Esophagus squamous epithelium (tissue), 5 donors: Measurements from ENCODE around the gene DOK6. TPM values are rescaled to one million over a fixed set of nuclear protein-coding genes. Genes with fewer than 3 reads are reported as not detected.

Experiments
- DNase-seq: peaks from one replicate; lab custom pipeline; 2025; lab: John Stamatoyannopoulos, UW
- H3K27ac ChIP-seq, 4 donors: fragments of 200-600 bp; sonication (generic); one replicate each; pipeline ENCODE4 v1.5.1; 2016 to 2019; ENCODE audit warnings: mild to moderate bottlenecking in 1 of 4
- H3K27me3 ChIP-seq, 4 donors: fragments of 200-600 bp; sonication (generic); 1 replicate in 3 of 4; 2 replicates in 1 of 4; pipeline versions ENCODE4 v1.5.1 to v1.6.0; 2017 to 2021; ENCODE audit warnings: antibody characterized with exemption in 1 of 4
- H3K36me3 ChIP-seq, 3 donors: fragments of 200-600 bp; sonication (generic); one replicate each; pipeline ENCODE4 v1.5.1; 2016 to 2019
- H3K4me1 ChIP-seq, 3 donors: fragments of 200-600 bp; sonication (generic); one replicate each; pipeline ENCODE4 v1.5.1; 2017 to 2019
- H3K4me3 ChIP-seq, 4 donors: fragments of 200-600 bp; sonication (generic); 1 replicate in 3 of 4; 2 replicates in 1 of 4; pipeline ENCODE4 v1.5.1; 2016 to 2019; ENCODE audit warnings: mild to moderate bottlenecking in 2 of 4, moderate library complexity in 1 of 4
- H3K9me3 ChIP-seq, 3 donors: fragments of 200-600 bp; sonication (generic); one replicate each; pipeline ENCODE4 v1.5.1; 2016 to 2019
- CTCF ChIP-seq, 6 experiments: fragments of 450-650 bp in 4 of 6; fragments of 200-600 bp in 2 of 6; sonication (generic) in 2 of 6; IDR thresholded peaks; one replicate each; pipeline ENCODE4 v1.5.1; 2016 to 2019; ENCODE audit warnings: antibody characterized with exemption in 6 of 6, mild to moderate bottlenecking in 4 of 6, moderate library complexity in 4 of 6
- POLR2A ChIP-seq, 4 donors: fragments of 450-650 bp; IDR thresholded peaks; one replicate each; pipeline ENCODE4 v1.6.1; 2017; ENCODE audit warnings: antibody characterized with exemption in 4 of 4, mild to moderate bottlenecking in 4 of 4, moderate library complexity in 3 of 4
- WGBS, 2 donors: methylation state at CpG; one replicate each; pipeline ENCODE4 v1.1.5; 2018; 5-methylcytosine and 5-hydroxymethylcytosine counted together
- intact Hi-C: fragments of 100-400 bp; cut with DNase I; formaldehyde crosslinking; loops from one replicate; pipeline ENCODE4 v1.15.0; 2022
- total RNA-seq, 4 donors: library from RNA; depleted of rRNA; stranded (reverse); fragments of >200 nt; gene quantifications; one replicate each; pipeline ENCODE4 v1.1.0, GENCODE V29; 2016
- donor health status: DM: yes; HTN: yes; CAD: no.

The DOK6 gene
- total RNA-seq, 4 donors from 2014 or later = 0.57 to 0.88 TPM; not detected in 2

GRCh38 chr18:69725009-69725408 lies 324.3 kb downstream of the DOK6 start:
- Histone ChIP-seq H3K9me3 (peaks cover 0 to 8% (median 0%) of the 10 kb centered on the region in 3 donors), H3K27me3 (no peaks in the 10 kb centered on the region), H3K27ac (no peak overlapping the region), H3K4me1 (no peaks in the 10 kb centered on the region), H3K4me3 (no peak overlapping the region), H3K36me3 (no peaks in the 10 kb centered on the region)
- TF ChIP-seq CTCF (IDR thresholded peaks at IDR 0.05) (no peak), POLR2A (IDR thresholded peaks at IDR 0.05) (no peak)
- intact Hi-C loops = no loop called here
- no peak for DNase-seq
- 52 to 90% methylated on average over 8 of the region's 8 CpGs for WGBS, 2 donors

GRCh38 chr18:69725855-69726508 lies 325.3 kb downstream of the DOK6 start:
- TF ChIP-seq POLR2A (IDR thresholded peaks at IDR 0.05) (no peak), CTCF (IDR thresholded peaks at IDR 0.05) (no peak)
- no peak overlapping the region for H3K27ac ChIP-seq
- H3K36me3 ChIP-seq = no peaks in the 10 kb centered on the region
- intact Hi-C loops = no loop called here
- H3K4me3 ChIP-seq = no peak overlapping the region
- H3K4me1 ChIP-seq = no peaks in the 10 kb centered on the region
- no peak for DNase-seq
- WGBS, 2 donors = 69 to 74% methylated on average over 12 of the region's 12 CpGs
- H3K27me3 ChIP-seq = no peaks in the 10 kb centered on the region
- H3K9me3 ChIP-seq = peaks cover 0 to 5% (median 0%) of the 10 kb centered on the region in 3 donors

- intact Hi-C loops = no loop called here
- no peaks in the 10 kb centered on the region for H3K27me3 ChIP-seq
- 67 to 84% methylated on average over 5 of the region's 5 CpGs for WGBS, 2 donors
- no peak overlapping the region for H3K4me3 ChIP-seq
- no peaks in the 10 kb centered on the region for H3K4me1 ChIP-seq
- H3K27ac ChIP-seq = no peak overlapping the region
- H3K36me3 ChIP-seq = no peaks in the 10 kb centered on the region
- H3K9me3 ChIP-seq = peaks cover 0 to 5% (median 0%) of the 10 kb centered on the region in 3 donors
- TF ChIP-seq POLR2A (IDR thresholded peaks at IDR 0.05) = no peak
- no peak for TF ChIP-seq CTCF (IDR thresholded peaks at IDR 0.05)
- DNase-seq = no peak
Observed at GRCh38 chr18:69727912-69728572, 327.4 kb downstream of the DOK6 start.

- TF ChIP-seq POLR2A (IDR thresholded peaks at IDR 0.05) (no peak), CTCF (IDR thresholded peaks at IDR 0.05) (no peak)
- Histone ChIP-seq H3K36me3 (no peaks in the 10 kb centered on the region), H3K27ac (no peak overlapping the region), H3K4me1 (no peaks in the 10 kb centered on the region), H3K27me3 (no peaks in the 10 kb centered on the region), H3K4me3 (no peak overlapping the region), H3K9me3 (peaks cover 0 to 5% (median 0%) of the 10 kb centered on the region in 3 donors)
- DNase-seq = no peak
- WGBS, 2 donors = 27 to 55% methylated on average over 1 of the region's 1 CpG
- intact Hi-C loops = no loop called here
Observed at GRCh38 chr18:69730664-69731063, 330.0 kb downstream of the DOK6 start.

GRCh38 chr18:69734536-69734935 lies 333.8 kb downstream of the DOK6 start:
- intact Hi-C loops = no loop called here
- no peaks in the 10 kb centered on the region for H3K9me3 ChIP-seq
- H3K36me3 ChIP-seq = no peaks in the 10 kb centered on the region
- H3K27ac ChIP-seq = no peak overlapping the region
- 68 to 74% methylated on average over 2 of the region's 2 CpGs for WGBS, 2 donors
- TF ChIP-seq POLR2A (IDR thresholded peaks at IDR 0.05) = no peak
- TF ChIP-seq CTCF (IDR thresholded peaks at IDR 0.05) = no peak
- H3K4me1 ChIP-seq = no peaks in the 10 kb centered on the region
- no peaks in the 10 kb centered on the region for H3K27me3 ChIP-seq
- H3K4me3 ChIP-seq = no peak overlapping the region
- DNase-seq = no peak
